GM12878 (cell line): ENCODE measurements around the gene CACNA2D1. TPM values are rescaled to one million over a fixed set of nuclear protein-coding genes. Genes with fewer than 3 reads are reported as not detected.

Experiments
- EZH2 ChIP-seq: IDR thresholded peaks from 2 replicates; pipeline ENCODE4 v1.6.1; 2012; ENCODE audit warnings: low read depth, mild to moderate bottlenecking, control low read depth, inconsistent platforms, low read length, borderline replicate concordance; ENCODE audit not compliant: control insufficient read depth
- GABPA ChIP-seq: IDR thresholded peaks from 2 replicates; pipeline ENCODE4 v1.6.1; 2014; ENCODE audit warnings: antibody characterized with exemption, low read depth, mild to moderate bottlenecking, inconsistent platforms
- HDGF ChIP-seq: fragments of 450-650 bp; IDR thresholded peaks from 2 replicates; pipeline ENCODE4 v1.6.1; 2016; ENCODE audit warnings: antibody characterized with exemption
- KLF5 ChIP-seq: fragments of 450-650 bp; IDR thresholded peaks from 2 replicates; pipeline ENCODE4 v1.6.1; 2014; ENCODE audit warnings: mild to moderate bottlenecking; ENCODE audit not compliant: partially characterized antibody
- MYC ChIP-seq: IDR thresholded peaks from 2 replicates; pipeline ENCODE4 v1.6.1; 2011; ENCODE audit warnings: mild to moderate bottlenecking, low read length, moderate library complexity, inconsistent platforms; ENCODE audit not compliant: insufficient read depth, insufficient replicate concordance, insufficient read length, severe bottlenecking
- NR2F1 ChIP-seq: fragments of 450-650 bp; conservative IDR thresholded peaks from 2 replicates; pipeline ENCODE4 v1.6.1; 2017; ENCODE audit warnings: mild to moderate bottlenecking
- PAX5 ChIP-seq: IDR thresholded peaks from 2 replicates; pipeline ENCODE4 v1.6.1; 2011; ENCODE audit warnings: low read depth, low read length, borderline replicate concordance
- REST ChIP-seq: IDR thresholded peaks from 2 replicates; pipeline ENCODE4 v1.6.1; 2012; ENCODE audit warnings: mild to moderate bottlenecking, low read depth, low read length
- SUZ12 ChIP-seq: fragments of 200-600 bp; sonication (generic); IDR thresholded peaks from one replicate; pipeline ENCODE4 v1.6.1; 2018; ENCODE audit warnings: antibody characterized with exemption, mild to moderate bottlenecking; ENCODE audit not compliant: unreplicated experiment
- TAF1 ChIP-seq: IDR thresholded peaks from 2 replicates; pipeline ENCODE4 v1.6.1; 2011; ENCODE audit warnings: mild to moderate bottlenecking, low read depth, low read length, borderline replicate concordance
- TBL1XR1 ChIP-seq: IDR thresholded peaks from 2 replicates; pipeline ENCODE4 v1.6.1; 2012; ENCODE audit warnings: low read depth, low read length, improper control_type of control experiment
- USF1 ChIP-seq: IDR thresholded peaks from 2 replicates; pipeline ENCODE4 v1.6.1; 2011; ENCODE audit warnings: borderline replicate concordance, low read depth, mild to moderate bottlenecking, moderate library complexity, mixed read lengths, low read length; ENCODE audit not compliant: insufficient read depth; ENCODE audit errors: extremely low read length
- WRNIP1 ChIP-seq: IDR thresholded peaks from 2 replicates; pipeline ENCODE4 v1.6.1; 2011; ENCODE audit warnings: low read depth, low read length, improper control_type of control experiment, borderline replicate concordance
- ZNF622 ChIP-seq: fragments of 450-650 bp; IDR thresholded peaks from 2 replicates; pipeline ENCODE4 v1.6.1; 2017; ENCODE audit warnings: mild to moderate bottlenecking, inconsistent platforms
- ZNF687 ChIP-seq: fragments of 450-650 bp; IDR thresholded peaks from 2 replicates; pipeline ENCODE4 v1.6.1; 2017; ENCODE audit warnings: mild to moderate bottlenecking, moderate library complexity
- polyA plus RNA-seq, 11 experiments: library from polyadenylated mRNA; depleted of rRNA in 4 of 11; unstranded in 6 of 11; stranded (reverse) in 5 of 11; fragments of >200 nt; fragmentation: Nextera tagmentation in 4 of 11; fragmentation: Illumina TruSeq in 1 of 11; extraction: Ambion mirVana in 4 of 11; extraction: Trizol in 1 of 11; gene quantifications; 1 replicate in 1 of 11; 2 replicates in 10 of 11; pipeline versions ENCODE4 v1.2.1 to v1.2.3, GENCODE V29; 2011 to 2016; ENCODE audit warnings: inconsistent platforms in 2 of 11, missing spikeins in 2 of 11, low read depth in 1 of 11
- total RNA-seq, 4 experiments: library from RNA; depleted of rRNA in 3 of 4; stranded (reverse); fragments of >200 nt in 3 of 4; fragmentation: Illumina TruSeq in 1 of 4; extraction: Trizol in 1 of 4; gene quantifications; 2 replicates each; pipeline versions ENCODE4 v1.2.1 to v1.2.3, GENCODE V29; 2013 to 2021
- TF ChIP-seq, protein P1 (sequence below): fragments of 450-650 bp; IDR thresholded peaks from 2 replicates; pipeline ENCODE4 v1.6.1; 2017; ENCODE audit warnings: antibody characterized with exemption, mild to moderate bottlenecking, moderate library complexity
- TF ChIP-seq, protein P2 (sequence below): fragments of 450-650 bp; IDR thresholded peaks from 2 replicates; pipeline ENCODE4 v1.6.1; 2017; ENCODE audit warnings: low read depth, mild to moderate bottlenecking, moderate library complexity

CACNA2D1 gene
- total and polyA plus RNA-seq, 10 of the 15 experiments (the other 5 are each of a cell fraction or from before 2014, with no cell fraction given), result 0.14 to 14.8 (median 0.97) TPM

DNA sequence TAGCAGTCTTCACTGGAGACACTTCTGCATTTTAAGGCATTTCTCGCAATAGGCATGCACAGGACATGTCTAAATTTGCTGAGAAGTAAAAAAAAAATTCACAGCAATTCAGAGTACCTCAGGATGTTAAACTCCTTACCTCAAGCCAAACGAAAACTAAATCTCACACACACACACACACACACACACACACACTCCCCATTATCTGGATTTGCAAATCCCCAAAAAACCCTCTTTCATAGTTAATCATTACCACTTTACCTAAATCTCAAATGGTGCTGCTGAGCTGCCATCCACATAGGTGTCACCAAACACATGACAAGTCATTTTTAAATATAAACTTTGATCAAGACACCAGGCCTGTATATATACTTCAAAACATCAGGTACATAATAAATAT is 31.8 kb downstream of the CACNA2D1 start (continued):
- TF ChIP-seq SUZ12, result no peak
- no peak for TF ChIP-seq ZNF622
- TF ChIP-seq WRNIP1, result no peak
- TF ChIP-seq HDGF, result peak; percentile 64; the same call in 1 of the 2 replicates
- TF ChIP-seq REST, result no peak
- TF ChIP-seq ZNF687, result no peak
- no peak for TF ChIP-seq EZH2
- no peak for TF ChIP-seq GABPA
- TF ChIP-seq PAX5, result no peak
- TF ChIP-seq, protein P1, sequence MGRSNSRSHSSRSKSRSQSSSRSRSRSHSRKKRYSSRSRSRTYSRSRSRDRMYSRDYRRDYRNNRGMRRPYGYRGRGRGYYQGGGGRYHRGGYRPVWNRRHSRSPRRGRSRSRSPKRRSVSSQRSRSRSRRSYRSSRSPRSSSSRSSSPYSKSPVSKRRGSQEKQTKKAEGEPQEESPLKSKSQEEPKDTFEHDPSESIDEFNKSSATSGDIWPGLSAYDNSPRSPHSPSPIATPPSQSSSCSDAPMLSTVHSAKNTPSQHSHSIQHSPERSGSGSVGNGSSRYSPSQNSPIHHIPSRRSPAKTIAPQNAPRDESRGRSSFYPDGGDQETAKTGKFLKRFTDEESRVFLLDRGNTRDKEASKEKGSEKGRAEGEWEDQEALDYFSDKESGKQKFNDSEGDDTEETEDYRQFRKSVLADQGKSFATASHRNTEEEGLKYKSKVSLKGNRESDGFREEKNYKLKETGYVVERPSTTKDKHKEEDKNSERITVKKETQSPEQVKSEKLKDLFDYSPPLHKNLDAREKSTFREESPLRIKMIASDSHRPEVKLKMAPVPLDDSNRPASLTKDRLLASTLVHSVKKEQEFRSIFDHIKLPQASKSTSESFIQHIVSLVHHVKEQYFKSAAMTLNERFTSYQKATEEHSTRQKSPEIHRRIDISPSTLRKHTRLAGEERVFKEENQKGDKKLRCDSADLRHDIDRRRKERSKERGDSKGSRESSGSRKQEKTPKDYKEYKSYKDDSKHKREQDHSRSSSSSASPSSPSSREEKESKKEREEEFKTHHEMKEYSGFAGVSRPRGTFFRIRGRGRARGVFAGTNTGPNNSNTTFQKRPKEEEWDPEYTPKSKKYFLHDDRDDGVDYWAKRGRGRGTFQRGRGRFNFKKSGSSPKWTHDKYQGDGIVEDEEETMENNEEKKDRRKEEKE, result no peak
- TF ChIP-seq TBL1XR1, result no peak
- TF ChIP-seq TAF1, result no peak
- TF ChIP-seq, protein P2, sequence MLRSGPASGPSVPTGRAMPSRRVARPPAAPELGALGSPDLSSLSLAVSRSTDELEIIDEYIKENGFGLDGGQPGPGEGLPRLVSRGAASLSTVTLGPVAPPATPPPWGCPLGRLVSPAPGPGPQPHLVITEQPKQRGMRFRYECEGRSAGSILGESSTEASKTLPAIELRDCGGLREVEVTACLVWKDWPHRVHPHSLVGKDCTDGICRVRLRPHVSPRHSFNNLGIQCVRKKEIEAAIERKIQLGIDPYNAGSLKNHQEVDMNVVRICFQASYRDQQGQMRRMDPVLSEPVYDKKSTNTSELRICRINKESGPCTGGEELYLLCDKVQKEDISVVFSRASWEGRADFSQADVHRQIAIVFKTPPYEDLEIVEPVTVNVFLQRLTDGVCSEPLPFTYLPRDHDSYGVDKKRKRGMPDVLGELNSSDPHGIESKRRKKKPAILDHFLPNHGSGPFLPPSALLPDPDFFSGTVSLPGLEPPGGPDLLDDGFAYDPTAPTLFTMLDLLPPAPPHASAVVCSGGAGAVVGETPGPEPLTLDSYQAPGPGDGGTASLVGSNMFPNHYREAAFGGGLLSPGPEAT, result peak; percentile 57; the same call in 1 of the 2 replicates
- TF ChIP-seq KLF5, result no peak
- no peak for TF ChIP-seq MYC
- no peak for TF ChIP-seq NR2F1
- no peak for TF ChIP-seq USF1
